ENCODE results near the gene ABCA10. TPM values are rescaled to one million over a fixed set of nuclear protein-coding genes. Genes with fewer than 3 reads are reported as not detected.
A peak's percentile ranks its signal among the peaks of the same experiment; 100 is the strongest.
"Not testable (repeated sequence)": the region's sequence is repeated elsewhere in the genome, so short reads cannot be mapped to it uniquely, and the experiment has no call there.

ABCA10 gene
- total RNA-seq, 1 donor from 2014 or later: 1.5 TPM

GRCh38 chr17:69168642-69169041, 60.0 kb downstream of the ABCA10 start:
- DNase-seq (ENCODE audit: extremely low read depth, low read depth, low spot score): not testable (repeated sequence)

- DNase-seq (ENCODE audit: extremely low read depth, low read depth, low spot score): no peak
These were observed 61.7 kb downstream of the ABCA10 start for GRCh38 chr17:69166957-69167356.

GRCh38 chr17:69164206-69164605, 64.4 kb downstream of the ABCA10 start:
- no peak for DNase-seq (ENCODE audit: extremely low read depth, low read depth, low spot score)

GRCh38 chr17:69159418-69159817, 69.2 kb downstream of the ABCA10 start:
- no peak for DNase-seq (ENCODE audit: extremely low read depth, low read depth, low spot score)

GRCh38 chr17:69154267-69154666, 74.4 kb downstream of the ABCA10 start:
- DNase-seq (ENCODE audit: extremely low read depth, low read depth, low spot score): no peak

- no peak for DNase-seq (ENCODE audit: extremely low read depth, low read depth, low spot score)
These were observed 78.3 kb downstream of the ABCA10 start for GRCh38 chr17:69150333-69150732.

GRCh38 chr17:69147460-69147859, 81.2 kb downstream of the ABCA10 start:
- DNase-seq (ENCODE audit: extremely low read depth, low read depth, low spot score): no peak

GRCh38 chr17:69144331-69145255, 84.0 kb downstream of the ABCA10 start:
- no peak for DNase-seq (ENCODE audit: extremely low read depth, low read depth, low spot score)

- no peak for DNase-seq (ENCODE audit: extremely low read depth, low read depth, low spot score)
These were observed 84.9 kb downstream of the ABCA10 start for GRCh38 chr17:69143683-69144231.

- DNase-seq (ENCODE audit: extremely low read depth, low read depth, low spot score): no peak
These were observed 85.5 kb downstream of the ABCA10 start for GRCh38 chr17:69143151-69143550.

GRCh38 chr17:69142175-69142802, 86.3 kb downstream of the ABCA10 start:
- DNase-seq (ENCODE audit: extremely low read depth, low read depth, low spot score): peak; percentile 5

- peak; percentile 34 for DNase-seq (ENCODE audit: extremely low read depth, low read depth, low spot score)
These were observed 87.0 kb downstream of the ABCA10 start, which contains the start of gene ABCA6 for GRCh38 chr17:69141431-69142174. TSS of gene ABCA6 (minus strand) at chr17:69141895. CDS start at chr17:69140703, 1,192 bp downstream.

GRCh38 chr17:69134112-69134511, 94.5 kb downstream of the ABCA10 start:
- DNase-seq (ENCODE audit: extremely low read depth, low read depth, low spot score): no peak

- no peak for DNase-seq (ENCODE audit: extremely low read depth, low read depth, low spot score)
These were observed 97.9 kb downstream of the ABCA10 start for GRCh38 chr17:69130627-69131296.

GRCh38 chr17:69123626-69124025, 105.0 kb downstream of the ABCA10 start:
- DNase-seq (ENCODE audit: extremely low read depth, low read depth, low spot score): no peak

- no peak for DNase-seq (ENCODE audit: extremely low read depth, low read depth, low spot score)
These were observed 106.6 kb downstream of the ABCA10 start for GRCh38 chr17:69122065-69122464.

- DNase-seq (ENCODE audit: extremely low read depth, low read depth, low spot score): no peak
These were observed 110.5 kb downstream of the ABCA10 start for GRCh38 chr17:69117855-69118784.

GRCh38 chr17:69111794-69112193, 116.8 kb downstream of the ABCA10 start:
- DNase-seq (ENCODE audit: extremely low read depth, low read depth, low spot score): no peak
